G401.6 (cell line): ENCODE measurements around the gene NXN.
A peak's percentile ranks its signal among the peaks of the same experiment; 100 is the strongest.
"Not testable (repeated sequence)": the region's sequence is repeated elsewhere in the genome, so short reads cannot be mapped to it uniquely, and the experiment has no call there.

Source experiments
- FAIRE-seq: peaks from 2 replicates; lab custom pipeline; 2012; peaks lifted over from hg19 to GRCh38; lab: Jason Lieb, UNC

NXN gene

GRCh38 chr17:953767-954166 lies 25.8 kb downstream of the NXN start:
- no peak for FAIRE-seq

GRCh38 chr17:952592-952991 lies 27.0 kb downstream of the NXN start:
- FAIRE-seq: not testable (repeated sequence)

GRCh38 chr17:951325-952132 lies 28.0 kb downstream of the NXN start:
- peak; percentile 89 for FAIRE-seq

- peak; percentile 91 for FAIRE-seq
Measured at GRCh38 chr17:949623-950303, 29.8 kb downstream of the NXN start.

- FAIRE-seq: peak; percentile 75
Measured at GRCh38 chr17:948284-948852, 31.2 kb downstream of the NXN start.

GRCh38 chr17:946510-947236 lies 32.9 kb downstream of the NXN start:
- no peak for FAIRE-seq

GRCh38 chr17:945672-946071 lies 33.9 kb downstream of the NXN start:
- FAIRE-seq: no peak

- FAIRE-seq: no peak
Measured at GRCh38 chr17:944266-944826, 35.2 kb downstream of the NXN start.

- no peak for FAIRE-seq
Measured at GRCh38 chr17:935485-935884, 44.1 kb downstream of the NXN start.

GRCh38 chr17:933312-934073 lies 46.1 kb downstream of the NXN start:
- FAIRE-seq: peak; percentile 96

- FAIRE-seq: no peak
Measured at GRCh38 chr17:930258-930657, 49.3 kb downstream of the NXN start.

GRCh38 chr17:929586-929985 lies 50.0 kb downstream of the NXN start:
- no peak for FAIRE-seq

- no peak for FAIRE-seq
Measured at GRCh38 chr17:927611-928461, 51.7 kb downstream of the NXN start.

GRCh38 chr17:925817-926216 lies 53.8 kb downstream of the NXN start:
- FAIRE-seq: no peak

- no peak for FAIRE-seq
Measured at GRCh38 chr17:924711-925475, 54.7 kb downstream of the NXN start.

GRCh38 chr17:924306-924705 lies 55.3 kb downstream of the NXN start:
- FAIRE-seq: not testable (repeated sequence)

GRCh38 chr17:923633-924032 lies 55.9 kb downstream of the NXN start:
- FAIRE-seq: no peak

GRCh38 chr17:921161-921560 lies 58.4 kb downstream of the NXN start:
- no peak for FAIRE-seq

- no peak for FAIRE-seq
Measured at GRCh38 chr17:920190-920589, 59.4 kb downstream of the NXN start.
